ENCODE data around the gene RAD50. TPM values are rescaled to one million over a fixed set of nuclear protein-coding genes. Genes with fewer than 3 reads are reported as not detected.

The RAD50 gene
- total RNA-seq, 1 experiment from 2014 or later, result 32.5 TPM

Other genes starting within 250 kb of the RAD50 start
- gene SLC22A5, start 187.3 kb upstream of the RAD50 start, total RNA-seq (2014; rRNA removed; shearing (Covaris generic)), result 5.7 and 5.9 TPM in 2 replicates
- gene IRF1, start 66.2 kb upstream of the RAD50 start, total RNA-seq (2014; rRNA removed; shearing (Covaris generic)), result 4.0 and 9.1 TPM in 2 replicates
- gene IL5, start 13.5 kb upstream of the RAD50 start, total RNA-seq (2014; rRNA removed; shearing (Covaris generic)), result not detected in 2 replicates
- gene IL13, start 101.2 kb downstream of the RAD50 start, total RNA-seq (2014; rRNA removed; shearing (Covaris generic)), result not detected in 2 replicates
- not detected in 2 replicates for gene IL4, start 117.0 kb downstream of the RAD50 start, total RNA-seq (2014; rRNA removed; shearing (Covaris generic))
- 10.6 and 16.4 TPM in 2 replicates for gene KIF3A, start 180.6 kb downstream of the RAD50 start, total RNA-seq (2014; rRNA removed; shearing (Covaris generic))
- not detected in 2 replicates for gene CCNI2, start 190.4 kb downstream of the RAD50 start, total RNA-seq (2014; rRNA removed; shearing (Covaris generic))
- gene SEPTIN8, start 220.3 kb downstream of the RAD50 start, total RNA-seq (2014; rRNA removed; shearing (Covaris generic)), result 48.1 and 55.4 TPM in 2 replicates

Data from A172 (cell line).